HG03280 (cell line): ENCODE measurements around the gene PLEKHG7.

Experiments used
- ATAC-seq: cut with Tn5 transposase; IDR thresholded peaks from one replicate; pipeline ENCODE4 v1.9.1; 2021; ENCODE audit warnings: mild to moderate bottlenecking, moderate library complexity; ENCODE audit not compliant: unreplicated experiment

The PLEKHG7 gene

GRCh38 chr12:92707926-92708325 lies 5.1 kb downstream of the PLEKHG7 start:
- ATAC-seq, result no peak

GRCh38 chr12:92715625-92716024 lies 12.8 kb downstream of the PLEKHG7 start:
- no peak for ATAC-seq

DNA sequence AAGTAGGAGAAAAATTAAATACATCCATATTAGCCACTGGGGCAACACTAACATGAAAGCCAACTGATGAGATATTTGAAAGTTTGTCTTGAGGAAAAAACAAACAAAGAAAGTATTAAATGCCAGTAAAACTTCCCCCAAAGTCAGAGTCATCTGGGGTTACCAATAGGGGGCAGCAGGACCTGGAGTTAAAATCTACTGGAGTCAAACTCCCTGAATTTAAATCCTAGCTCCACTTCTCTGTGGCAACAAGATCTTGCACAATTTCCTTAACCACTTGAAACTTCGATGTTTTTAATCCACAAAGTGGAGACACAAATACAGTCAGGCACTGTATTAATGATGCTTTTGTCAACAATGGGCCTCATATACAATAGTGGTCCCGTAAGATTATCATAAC lies 14.4 kb downstream of the PLEKHG7 start:
- ATAC-seq, result no peak

GRCh38 chr12:92718483-92718990 lies 15.7 kb downstream of the PLEKHG7 start:
- ATAC-seq, result no peak

- ATAC-seq, result no peak
Measured at GRCh38 chr12:92719674-92720073, 16.9 kb downstream of the PLEKHG7 start.

DNA sequence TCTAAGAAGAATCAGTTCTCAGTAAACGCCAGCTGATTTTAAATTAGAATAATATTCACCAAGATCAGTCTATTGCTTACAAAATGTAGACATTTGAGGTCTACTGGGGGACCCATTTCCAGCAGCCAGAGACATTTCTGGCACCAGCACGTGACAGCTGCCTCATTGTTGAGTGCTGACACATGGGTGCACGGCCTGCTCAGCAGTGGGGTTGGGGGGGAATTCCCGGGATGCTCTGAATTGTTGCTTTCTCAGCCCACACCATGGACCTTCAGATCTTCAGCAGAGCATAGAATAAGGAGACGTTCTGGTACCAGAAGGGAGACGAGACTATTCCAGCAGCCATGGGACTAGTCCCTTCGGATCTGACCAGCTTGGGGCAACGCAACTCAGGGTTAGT lies 18.3 kb downstream of the PLEKHG7 start:
- ATAC-seq, result no peak

DNA sequence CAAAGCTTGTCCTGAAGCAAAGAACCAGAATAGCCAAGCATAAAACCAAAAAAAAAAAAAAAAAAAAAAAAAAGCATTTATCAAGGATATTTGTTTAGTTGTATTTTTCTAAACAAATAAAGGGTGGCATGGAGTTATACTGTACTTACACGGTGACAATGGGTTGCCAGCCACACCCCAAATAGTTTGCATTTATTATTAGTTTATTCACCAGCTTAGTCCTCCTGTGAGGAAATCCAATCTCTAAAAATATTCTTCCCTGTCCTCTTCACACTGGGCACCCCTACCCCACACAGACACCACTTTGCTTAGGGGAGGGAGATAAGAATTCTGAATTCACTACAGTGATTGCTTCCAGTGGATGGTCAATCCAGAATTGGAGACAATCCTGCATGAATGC lies 18.9 kb downstream of the PLEKHG7 start:
- ATAC-seq, result no peak

GRCh38 chr12:92722897-92723296 lies 20.1 kb downstream of the PLEKHG7 start:
- ATAC-seq, result no peak

- ATAC-seq, result no peak
Measured at GRCh38 chr12:92726850-92727249, 24.1 kb downstream of the PLEKHG7 start.

DNA sequence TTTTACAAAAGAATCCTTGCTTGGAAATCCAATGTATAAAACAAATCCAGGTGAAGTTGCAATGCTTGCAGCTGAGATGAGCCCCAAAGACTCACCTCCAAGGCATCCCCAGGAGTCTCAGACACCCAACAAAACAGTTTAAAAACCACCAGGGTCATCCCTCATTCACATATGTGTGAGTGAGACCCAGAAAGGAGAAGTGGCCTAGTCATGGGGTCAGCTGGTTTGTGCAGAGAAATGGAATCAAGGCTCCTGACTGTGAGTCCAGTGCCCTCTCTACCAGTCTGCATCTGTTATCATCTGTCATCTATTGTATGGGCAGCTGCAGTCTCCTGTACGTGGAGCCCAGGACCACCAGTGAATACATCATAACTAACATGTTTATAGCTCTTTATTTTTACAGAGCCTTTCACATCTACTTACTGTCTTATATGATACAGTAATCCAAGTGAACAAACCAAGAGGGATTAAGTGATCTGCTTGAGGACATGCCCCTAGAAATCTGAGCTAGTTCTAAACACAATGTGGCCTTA lies 27.1 kb downstream of the PLEKHG7 start:
- ATAC-seq, result no peak

GRCh38 chr12:92730758-92731157 lies 28.0 kb downstream of the PLEKHG7 start:
- no peak for ATAC-seq

- ATAC-seq, result no peak
Measured at GRCh38 chr12:92732216-92732615, 29.4 kb downstream of the PLEKHG7 start.

- no peak for ATAC-seq
Measured at GRCh38 chr12:92732716-92733115, 29.9 kb downstream of the PLEKHG7 start.

DNA sequence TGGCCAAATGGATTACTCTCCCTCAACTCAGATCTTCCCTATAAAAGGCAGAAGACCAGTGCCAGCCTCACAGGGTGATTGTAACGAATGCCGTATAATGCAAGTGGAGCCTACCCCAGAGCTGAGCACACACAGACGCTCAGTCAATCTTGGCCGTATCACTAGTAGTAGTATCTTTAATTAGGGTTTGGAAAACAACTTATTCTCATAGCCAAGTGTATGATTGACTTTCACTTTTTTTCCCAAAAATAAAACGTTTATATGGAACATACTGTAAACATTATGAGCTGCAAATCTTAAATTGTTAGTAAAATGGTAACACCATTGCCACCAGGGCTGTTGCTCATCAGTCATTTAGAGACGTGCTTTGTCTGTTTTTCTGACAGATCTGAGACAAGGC lies 30.4 kb downstream of the PLEKHG7 start:
- ATAC-seq, result no peak

- ATAC-seq, result no peak
Measured at GRCh38 chr12:92733661-92734060, 30.9 kb downstream of the PLEKHG7 start.

GRCh38 chr12:92735131-92735721 lies 32.4 kb downstream of the PLEKHG7 start:
- no peak for ATAC-seq

GRCh38 chr12:92736605-92737004 lies 33.8 kb downstream of the PLEKHG7 start:
- ATAC-seq, result no peak

- ATAC-seq, result no peak
Measured at GRCh38 chr12:92737855-92738850, 35.4 kb downstream of the PLEKHG7 start.

DNA sequence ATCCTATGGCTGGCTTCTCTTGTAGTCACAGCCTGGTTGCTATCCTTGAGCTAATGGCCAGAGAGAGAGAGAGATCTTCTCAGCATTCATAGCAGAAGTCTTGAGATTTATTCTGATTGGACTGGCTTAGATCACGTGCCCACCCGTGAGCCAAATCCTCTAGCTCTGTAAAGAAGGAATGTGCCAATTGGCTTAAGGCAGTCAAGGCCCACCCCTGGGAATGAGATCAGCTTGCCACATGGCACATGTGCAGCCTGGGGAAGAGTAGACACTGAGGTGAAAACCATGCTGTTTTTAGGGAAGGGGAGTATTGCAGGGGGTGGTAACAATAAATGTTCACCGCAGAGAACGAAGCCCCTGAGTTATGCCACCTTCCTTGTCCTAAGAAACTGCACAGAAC lies 36.3 kb downstream of the PLEKHG7 start:
- no peak for ATAC-seq

GRCh38 chr12:92740411-92740810 lies 37.6 kb downstream of the PLEKHG7 start:
- no peak for ATAC-seq

DNA sequence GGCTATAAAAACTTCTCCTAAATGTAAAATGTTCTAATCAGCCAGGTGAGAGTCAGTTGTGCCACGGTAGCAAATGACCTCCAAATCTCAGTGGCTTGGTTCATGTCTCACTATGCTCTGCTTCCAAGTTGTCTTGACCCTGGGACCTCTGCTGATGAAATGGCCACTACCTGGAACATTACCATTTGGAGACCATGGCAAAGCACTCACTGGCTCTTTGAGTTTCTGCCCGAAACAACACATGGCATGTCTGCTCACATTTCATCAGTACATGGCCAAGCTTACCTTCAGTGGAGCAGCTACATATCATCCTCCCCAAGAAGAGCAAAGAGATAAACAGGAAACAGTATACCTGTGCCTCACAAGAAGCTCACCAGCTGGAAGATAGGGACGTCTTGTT lies 40.2 kb downstream of the PLEKHG7 start:
- ATAC-seq, result no peak
